ENCODE measurements around the gene IP6K2. TPM values are rescaled to one million over a fixed set of nuclear protein-coding genes. Genes with fewer than 3 reads are reported as not detected.

Gene IP6K2
- total RNA-seq, 4 donors from 2014 or later: 97.6 to 211 (median 163) TPM

DNA sequence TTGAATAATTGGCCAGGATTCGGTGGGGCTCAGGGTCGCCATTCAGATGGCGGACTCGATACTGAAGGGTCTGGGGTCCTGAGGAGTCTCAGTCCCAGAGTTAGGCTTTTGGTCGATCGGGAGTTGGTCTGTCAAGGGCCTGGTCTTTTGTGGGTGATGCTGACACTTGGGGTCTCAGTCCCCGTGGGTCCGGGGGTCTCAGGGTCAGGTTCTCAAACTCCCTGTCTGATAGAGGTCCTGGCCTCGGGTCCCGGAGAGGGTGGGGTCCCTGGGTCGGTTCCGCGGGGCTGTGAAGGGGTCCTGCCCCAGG lies 31.8 kb downstream of the IP6K2 start:
- H3K27me3 ChIP-seq: no peaks in the 10 kb centered on the region
- H3K4me1 ChIP-seq: peaks cover 3 to 31% (median 6%) of the 10 kb centered on the region in 4 donors
- TF ChIP-seq POLR2A (IDR thresholded peaks at IDR 0.05): no peak
- TF ChIP-seq, protein P1, sequence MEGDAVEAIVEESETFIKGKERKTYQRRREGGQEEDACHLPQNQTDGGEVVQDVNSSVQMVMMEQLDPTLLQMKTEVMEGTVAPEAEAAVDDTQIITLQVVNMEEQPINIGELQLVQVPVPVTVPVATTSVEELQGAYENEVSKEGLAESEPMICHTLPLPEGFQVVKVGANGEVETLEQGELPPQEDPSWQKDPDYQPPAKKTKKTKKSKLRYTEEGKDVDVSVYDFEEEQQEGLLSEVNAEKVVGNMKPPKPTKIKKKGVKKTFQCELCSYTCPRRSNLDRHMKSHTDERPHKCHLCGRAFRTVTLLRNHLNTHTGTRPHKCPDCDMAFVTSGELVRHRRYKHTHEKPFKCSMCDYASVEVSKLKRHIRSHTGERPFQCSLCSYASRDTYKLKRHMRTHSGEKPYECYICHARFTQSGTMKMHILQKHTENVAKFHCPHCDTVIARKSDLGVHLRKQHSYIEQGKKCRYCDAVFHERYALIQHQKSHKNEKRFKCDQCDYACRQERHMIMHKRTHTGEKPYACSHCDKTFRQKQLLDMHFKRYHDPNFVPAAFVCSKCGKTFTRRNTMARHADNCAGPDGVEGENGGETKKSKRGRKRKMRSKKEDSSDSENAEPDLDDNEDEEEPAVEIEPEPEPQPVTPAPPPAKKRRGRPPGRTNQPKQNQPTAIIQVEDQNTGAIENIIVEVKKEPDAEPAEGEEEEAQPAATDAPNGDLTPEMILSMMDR (IDR thresholded peaks at IDR 0.05): no peak
- no peaks in the 10 kb centered on the region for H3K9me3 ChIP-seq
- peak overlapping the region; percentile 83 to 96 (median 93) for H3K27ac ChIP-seq
- no peak for DNase-seq
- peak overlapping the region; percentile 66 to 100 (median 84) for H3K4me3 ChIP-seq
- peaks cover 0 to 57% (median 0%) of the 10 kb centered on the region in 3 donors for H3K36me3 ChIP-seq

DNA sequence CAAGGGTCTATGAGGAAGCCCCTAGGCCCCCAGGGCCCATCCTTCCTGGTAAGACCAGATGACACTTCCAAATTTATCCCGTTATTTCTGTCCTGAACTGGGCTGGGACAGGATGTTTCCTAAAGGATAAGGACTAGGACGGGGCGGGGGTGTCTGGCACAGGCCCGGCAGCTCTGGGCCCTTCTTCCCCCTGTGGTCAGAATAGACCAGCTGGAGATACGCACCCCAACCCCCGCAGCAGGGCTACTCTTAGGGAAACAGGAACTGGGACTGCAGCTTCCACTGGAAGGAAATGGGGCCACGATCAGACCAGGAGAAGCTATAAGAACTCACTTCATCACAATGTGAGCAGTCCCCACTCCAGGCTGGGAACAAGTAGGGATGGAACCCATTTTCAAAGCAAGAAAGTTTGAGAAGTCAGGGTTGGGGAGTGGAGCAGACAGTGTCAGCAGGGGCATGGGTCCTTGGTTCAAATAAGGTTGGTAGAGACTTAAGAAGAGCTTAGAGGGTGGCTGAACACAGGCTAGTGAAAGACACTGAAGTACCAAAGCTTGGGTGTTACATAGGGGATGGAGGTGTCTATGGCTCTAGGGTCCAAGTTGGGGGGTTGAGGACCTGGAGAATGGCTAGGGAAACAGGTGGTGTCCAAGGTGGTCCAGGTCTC lies 32.4 kb downstream of the IP6K2 start:
- DNase-seq: no peak
- peak overlapping the region in 1 of 4 donors; percentile 25 for H3K27ac ChIP-seq
- H3K4me3 ChIP-seq: peak overlapping the region; percentile 66 to 100 (median 84)
- H3K4me1 ChIP-seq: peaks cover 3 to 31% (median 6%) of the 10 kb centered on the region in 4 donors
- H3K9me3 ChIP-seq: no peaks in the 10 kb centered on the region
- TF ChIP-seq, protein P1 (IDR thresholded peaks at IDR 0.05): no peak
- no peak for TF ChIP-seq POLR2A (IDR thresholded peaks at IDR 0.05)
- H3K36me3 ChIP-seq: peaks cover 0 to 56% (median 0%) of the 10 kb centered on the region in 3 donors
- no peaks in the 10 kb centered on the region for H3K27me3 ChIP-seq

DNA sequence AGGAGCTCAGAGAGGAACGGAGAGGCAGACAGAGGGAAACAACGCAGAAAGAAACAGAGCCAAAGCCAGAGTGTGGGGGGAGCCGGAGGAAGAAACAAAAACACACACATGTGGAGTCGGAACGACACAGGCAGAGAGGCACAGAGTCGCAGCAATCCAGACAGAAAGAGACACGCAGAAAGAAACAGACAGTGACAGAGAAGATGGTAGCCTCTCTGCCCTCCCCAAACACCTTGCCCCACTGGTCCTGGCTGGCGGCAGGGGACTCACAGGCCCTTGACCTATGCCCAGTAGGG lies 33.0 kb downstream of the IP6K2 start:
- TF ChIP-seq, protein P1 (IDR thresholded peaks at IDR 0.05): no peak
- H3K4me3 ChIP-seq: peak overlapping the region in 2 of 4 donors; percentile 97 to 100

DNA sequence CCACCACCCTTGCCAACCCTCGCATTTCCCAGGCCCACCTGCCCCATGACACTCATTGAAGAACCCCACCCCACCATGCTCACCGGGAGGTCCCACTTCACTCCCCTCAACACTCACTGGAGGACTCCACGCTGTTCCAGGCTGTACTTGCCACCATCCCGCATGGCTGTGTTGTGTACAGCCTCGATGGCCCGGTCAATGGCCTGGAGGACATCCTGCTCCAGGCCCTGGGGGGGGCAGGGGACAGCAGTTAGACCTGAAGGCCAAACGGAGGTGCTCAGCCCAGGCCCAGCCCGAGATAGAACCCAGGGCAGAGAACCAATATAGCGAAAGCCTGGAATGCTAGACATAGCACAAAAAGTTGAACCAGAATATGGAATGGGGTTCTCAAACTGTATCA lies 34.2 kb downstream of the IP6K2 start:
- no peak overlapping the region for H3K27ac ChIP-seq
- TF ChIP-seq, protein P1 (IDR thresholded peaks at IDR 0.05): no peak
- no peak for TF ChIP-seq POLR2A (IDR thresholded peaks at IDR 0.05)
- DNase-seq: no peak
- no peaks in the 10 kb centered on the region for H3K9me3 ChIP-seq
- H3K27me3 ChIP-seq: no peaks in the 10 kb centered on the region
- peaks cover 0 to 53% (median 0%) of the 10 kb centered on the region in 3 donors for H3K36me3 ChIP-seq
- no peak overlapping the region for H3K4me3 ChIP-seq
- H3K4me1 ChIP-seq: peaks cover 3 to 31% (median 6%) of the 10 kb centered on the region in 4 donors

More for the DNA sequence above, 33.0 kb downstream of the IP6K2 start:
- DNase-seq: no peak
- Histone ChIP-seq H3K9me3 (no peaks in the 10 kb centered on the region), H3K4me1 (peaks cover 3 to 31% (median 6%) of the 10 kb centered on the region in 4 donors), H3K36me3 (peaks cover 0 to 56% (median 0%) of the 10 kb centered on the region in 3 donors), H3K27ac (peak overlapping the region in 1 of 4 donors; percentile 25), H3K27me3 (no peaks in the 10 kb centered on the region)

DNA sequence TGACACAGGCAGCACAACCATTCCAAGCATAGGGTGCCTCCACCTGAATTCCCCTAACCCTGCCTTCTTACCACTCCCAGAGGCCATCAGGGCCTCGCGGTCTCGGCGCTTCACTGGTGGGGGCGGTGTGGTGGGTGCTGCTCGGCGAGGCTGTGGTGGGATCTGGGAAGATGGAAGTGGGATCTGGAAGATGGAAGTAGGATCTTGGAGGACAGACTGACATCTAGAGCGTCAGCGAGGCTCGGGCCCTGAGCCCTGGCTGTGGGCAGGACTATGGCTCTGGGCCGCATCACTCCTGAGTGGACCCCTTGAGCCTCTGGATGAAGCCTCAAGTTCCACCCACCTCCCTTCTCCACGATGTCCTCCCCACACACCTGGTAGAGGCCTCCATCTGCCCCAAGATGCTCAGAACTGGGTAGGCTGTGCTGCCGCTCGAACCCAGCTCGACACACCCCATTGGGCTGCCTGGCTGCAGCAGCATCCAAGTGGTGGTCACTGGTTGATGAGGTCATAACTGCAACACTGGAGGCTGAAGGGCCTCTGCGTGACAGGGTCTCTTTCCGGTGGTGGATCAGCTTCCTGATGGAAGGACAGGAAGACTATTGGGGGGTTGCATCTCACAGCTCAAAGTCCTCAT lies 34.9 kb downstream of the IP6K2 start:
- Histone ChIP-seq H3K4me1 (peaks cover 3 to 31% (median 6%) of the 10 kb centered on the region in 4 donors), H3K9me3 (no peaks in the 10 kb centered on the region), H3K4me3 (no peak overlapping the region), H3K27ac (no peak overlapping the region), H3K36me3 (peaks cover 0 to 50% (median 0%) of the 10 kb centered on the region in 3 donors), H3K27me3 (no peaks in the 10 kb centered on the region)
- DNase-seq: no peak
- no peak for TF ChIP-seq POLR2A (IDR thresholded peaks at IDR 0.05)
- TF ChIP-seq, protein P1 (IDR thresholded peaks at IDR 0.05): no peak
